GM23338 (cell line): ENCODE measurements around the gene AFF2.

Experiments used
- CREB1 ChIP-seq: fragments of 250-450 bp; sonication (Bioruptor Pico); IDR thresholded peaks from 2 replicates; pipeline ENCODE4 v1.5.0; 2020; ENCODE audit warnings: low read depth, mild to moderate bottlenecking, moderate library complexity
- EZH2phosphoT487 ChIP-seq: fragments of 200-600 bp; sonication (generic); IDR thresholded peaks from one replicate; pipeline ENCODE4 v1.8.1; 2018; ENCODE audit warnings: antibody characterized with exemption; ENCODE audit not compliant: unreplicated experiment
- POLR2AphosphoS5 ChIP-seq: IDR thresholded peaks from 2 replicates; pipeline ENCODE4 v1.6.1; 2016; ENCODE audit warnings: antibody characterized with exemption, low read depth
- ZNF114 ChIP-seq: fragments of 250-450 bp; sonication (Bioruptor Pico); IDR thresholded peaks from 2 replicates; pipeline ENCODE4 v1.5.0; 2020; ENCODE audit warnings: mild to moderate bottlenecking, moderate library complexity
- TF ChIP-seq, protein P1 (sequence below), 2 experiments: fragments of 200-600 bp in 1 of 2; sonication (generic) in 1 of 2; conservative IDR thresholded peaks; 2 replicates each; pipeline versions ENCODE4 v1.5.1 to v1.6.1; 2016 to 2017; ENCODE audit warnings: antibody characterized with exemption in 2 of 2, low read depth in 2 of 2, mild to moderate bottlenecking in 2 of 2, moderate library complexity in 1 of 2
- TF ChIP-seq, protein P2 (sequence below): IDR thresholded peaks from one replicate; pipeline ENCODE4 v1.6.1; 2018; ENCODE audit warnings: antibody characterized with exemption; ENCODE audit not compliant: unreplicated experiment

DNA sequence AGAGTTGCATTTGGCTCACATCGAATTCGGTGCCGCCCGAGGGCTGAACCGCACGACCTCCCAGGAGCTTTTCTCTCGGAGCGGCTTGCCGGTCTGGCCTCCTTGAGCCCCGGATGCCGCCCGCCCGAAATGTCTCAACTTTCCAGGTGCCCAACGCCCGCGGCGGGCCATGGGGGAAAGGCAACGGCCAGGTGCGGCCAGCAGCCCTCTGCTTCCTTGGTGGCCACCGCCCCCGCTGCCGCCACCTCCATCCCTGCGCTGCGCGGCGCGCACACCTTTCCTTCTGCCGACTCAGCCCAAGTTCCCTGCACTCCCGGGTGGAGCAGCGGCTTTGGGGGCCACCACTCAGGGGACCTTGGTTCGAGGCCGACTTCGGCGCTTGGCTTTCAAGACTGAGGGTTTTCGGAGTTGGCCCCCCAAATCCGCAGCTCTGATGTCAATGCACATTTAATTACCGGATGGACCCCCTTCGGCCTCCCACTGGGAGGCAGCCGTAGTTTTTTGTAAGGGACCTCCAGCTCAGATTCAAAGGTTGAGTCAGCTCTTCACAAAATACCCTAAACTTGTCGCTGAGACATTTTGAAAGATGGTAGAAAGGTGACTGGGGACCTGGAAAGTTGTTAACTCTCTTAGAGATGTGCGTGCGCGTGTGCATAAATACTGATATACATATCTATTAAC is 1.1 kb downstream of the AFF2 start:
- TF ChIP-seq, protein P1, sequence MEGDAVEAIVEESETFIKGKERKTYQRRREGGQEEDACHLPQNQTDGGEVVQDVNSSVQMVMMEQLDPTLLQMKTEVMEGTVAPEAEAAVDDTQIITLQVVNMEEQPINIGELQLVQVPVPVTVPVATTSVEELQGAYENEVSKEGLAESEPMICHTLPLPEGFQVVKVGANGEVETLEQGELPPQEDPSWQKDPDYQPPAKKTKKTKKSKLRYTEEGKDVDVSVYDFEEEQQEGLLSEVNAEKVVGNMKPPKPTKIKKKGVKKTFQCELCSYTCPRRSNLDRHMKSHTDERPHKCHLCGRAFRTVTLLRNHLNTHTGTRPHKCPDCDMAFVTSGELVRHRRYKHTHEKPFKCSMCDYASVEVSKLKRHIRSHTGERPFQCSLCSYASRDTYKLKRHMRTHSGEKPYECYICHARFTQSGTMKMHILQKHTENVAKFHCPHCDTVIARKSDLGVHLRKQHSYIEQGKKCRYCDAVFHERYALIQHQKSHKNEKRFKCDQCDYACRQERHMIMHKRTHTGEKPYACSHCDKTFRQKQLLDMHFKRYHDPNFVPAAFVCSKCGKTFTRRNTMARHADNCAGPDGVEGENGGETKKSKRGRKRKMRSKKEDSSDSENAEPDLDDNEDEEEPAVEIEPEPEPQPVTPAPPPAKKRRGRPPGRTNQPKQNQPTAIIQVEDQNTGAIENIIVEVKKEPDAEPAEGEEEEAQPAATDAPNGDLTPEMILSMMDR (conservative IDR thresholded peaks at IDR 0.05; ENCODE audit: low read depth in 2 of 2) = no peak
- TF ChIP-seq POLR2AphosphoS5 (no peak), CREB1 (no peak), EZH2phosphoT487 (no peak), ZNF114 (CRISPR knock-in tag) (no peak)
- TF ChIP-seq, protein P2, sequence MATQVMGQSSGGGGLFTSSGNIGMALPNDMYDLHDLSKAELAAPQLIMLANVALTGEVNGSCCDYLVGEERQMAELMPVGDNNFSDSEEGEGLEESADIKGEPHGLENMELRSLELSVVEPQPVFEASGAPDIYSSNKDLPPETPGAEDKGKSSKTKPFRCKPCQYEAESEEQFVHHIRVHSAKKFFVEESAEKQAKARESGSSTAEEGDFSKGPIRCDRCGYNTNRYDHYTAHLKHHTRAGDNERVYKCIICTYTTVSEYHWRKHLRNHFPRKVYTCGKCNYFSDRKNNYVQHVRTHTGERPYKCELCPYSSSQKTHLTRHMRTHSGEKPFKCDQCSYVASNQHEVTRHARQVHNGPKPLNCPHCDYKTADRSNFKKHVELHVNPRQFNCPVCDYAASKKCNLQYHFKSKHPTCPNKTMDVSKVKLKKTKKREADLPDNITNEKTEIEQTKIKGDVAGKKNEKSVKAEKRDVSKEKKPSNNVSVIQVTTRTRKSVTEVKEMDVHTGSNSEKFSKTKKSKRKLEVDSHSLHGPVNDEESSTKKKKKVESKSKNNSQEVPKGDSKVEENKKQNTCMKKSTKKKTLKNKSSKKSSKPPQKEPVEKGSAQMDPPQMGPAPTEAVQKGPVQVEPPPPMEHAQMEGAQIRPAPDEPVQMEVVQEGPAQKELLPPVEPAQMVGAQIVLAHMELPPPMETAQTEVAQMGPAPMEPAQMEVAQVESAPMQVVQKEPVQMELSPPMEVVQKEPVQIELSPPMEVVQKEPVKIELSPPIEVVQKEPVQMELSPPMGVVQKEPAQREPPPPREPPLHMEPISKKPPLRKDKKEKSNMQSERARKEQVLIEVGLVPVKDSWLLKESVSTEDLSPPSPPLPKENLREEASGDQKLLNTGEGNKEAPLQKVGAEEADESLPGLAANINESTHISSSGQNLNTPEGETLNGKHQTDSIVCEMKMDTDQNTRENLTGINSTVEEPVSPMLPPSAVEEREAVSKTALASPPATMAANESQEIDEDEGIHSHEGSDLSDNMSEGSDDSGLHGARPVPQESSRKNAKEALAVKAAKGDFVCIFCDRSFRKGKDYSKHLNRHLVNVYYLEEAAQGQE = no peak
